Measurements from ENCODE around the gene HP.

HP gene

GRCh38 chr16:72083778-72084404 is 29.6 kb downstream of the HP start:
- 67% methylated on average over 3 of the region's 3 CpGs for WGBS
- H3K9me3 ChIP-seq (ENCODE audit: control insufficient read depth, low read length) = peaks cover 10% of the 10 kb centered on the region
- H3K4me1 ChIP-seq (ENCODE audit: control insufficient read depth, insufficient read depth, low read depth, low read length) = no peaks in the 10 kb centered on the region
- no peak overlapping the region for H3K9ac ChIP-seq (ENCODE audit: low read length)
- H2BK15ac ChIP-seq (ENCODE audit: low read depth, poor library complexity, severe bottlenecking) = no peak overlapping the region
- no peak overlapping the region for H3K4ac ChIP-seq (ENCODE audit: low read depth in 1 of 2, low read length in 2 of 2)
- H2BK12ac ChIP-seq (ENCODE audit: low read length in 2 of 2) = no peak overlapping the region
- H3K4me3 ChIP-seq (ENCODE audit: insufficient read depth in 1 of 2, low read depth in 1 of 2, low read length in 2 of 2) = no peak overlapping the region
- no peak overlapping the region for H2BK5ac ChIP-seq (ENCODE audit: low read depth, low read length, poor library complexity, severe bottlenecking)
- no peak overlapping the region for H4K91ac ChIP-seq (ENCODE audit: low read length)
- H3K4me2 ChIP-seq (ENCODE audit: low read length, poor library complexity, severe bottlenecking) = no peak overlapping the region
- H3K79me1 ChIP-seq (replicated peaks; ENCODE audit: low read length, poor library complexity, severe bottlenecking) = peaks cover 12% of the 10 kb centered on the region
- no peak overlapping the region for H2AFZ ChIP-seq (ENCODE audit: low read depth, low read length)
- no peak overlapping the region for H3K14ac ChIP-seq (ENCODE audit: low read length in 2 of 2)
- no peak overlapping the region for H4K8ac ChIP-seq (ENCODE audit: low read length)
- H3K36me3 ChIP-seq (ENCODE audit: control insufficient read depth in 1 of 2, insufficient read depth in 2 of 2, low read depth in 1 of 2, low read length in 2 of 2) = peaks cover 26 to 47% of the 10 kb centered on the region in 2 experiments
- H3K27me3 ChIP-seq (ENCODE audit: control insufficient read depth in 1 of 2, insufficient read depth in 1 of 2, low read length in 2 of 2) = no peaks in the 10 kb centered on the region
- no peak overlapping the region for H2BK120ac ChIP-seq (ENCODE audit: low read depth, low read length)
- no peak for DNase-seq
- no peak overlapping the region for H2AK5ac ChIP-seq (ENCODE audit: low read length, severe bottlenecking)
- no peak overlapping the region for H3K18ac ChIP-seq (ENCODE audit: low read depth in 1 of 2, low read length in 2 of 2)
- H3K27ac ChIP-seq (ENCODE audit: low read length, poor library complexity, severe bottlenecking) = no peak overlapping the region
- no peak overlapping the region for H3K23ac ChIP-seq (ENCODE audit: low read length in 2 of 2)

GRCh38 chr16:72084445-72084844 is 30.1 kb downstream of the HP start:
- no peak for DNase-seq
- peaks cover 17% of the 10 kb centered on the region for H3K79me1 ChIP-seq (replicated peaks; ENCODE audit: low read length, poor library complexity, severe bottlenecking)
- H3K9ac ChIP-seq (ENCODE audit: low read length) = no peak overlapping the region
- no peak overlapping the region for H4K8ac ChIP-seq (ENCODE audit: low read length)
- H3K4me2 ChIP-seq (ENCODE audit: low read length, poor library complexity, severe bottlenecking) = no peak overlapping the region
- no peak overlapping the region for H3K27ac ChIP-seq (ENCODE audit: low read length, poor library complexity, severe bottlenecking)
- no peak overlapping the region for H3K23ac ChIP-seq (ENCODE audit: low read length in 2 of 2)
- no peak overlapping the region for H3K18ac ChIP-seq (ENCODE audit: low read depth in 1 of 2, low read length in 2 of 2)
- H2BK12ac ChIP-seq (ENCODE audit: low read length in 2 of 2) = no peak overlapping the region
- H3K27me3 ChIP-seq (ENCODE audit: control insufficient read depth in 1 of 2, insufficient read depth in 1 of 2, low read length in 2 of 2) = no peaks in the 10 kb centered on the region
- H3K4me1 ChIP-seq (ENCODE audit: control insufficient read depth, insufficient read depth, low read depth, low read length) = no peaks in the 10 kb centered on the region
- H3K14ac ChIP-seq (ENCODE audit: low read length in 2 of 2) = no peak overlapping the region
- no peak overlapping the region for H2BK5ac ChIP-seq (ENCODE audit: low read depth, low read length, poor library complexity, severe bottlenecking)
- H2BK120ac ChIP-seq (ENCODE audit: low read depth, low read length) = no peak overlapping the region
- H2AK5ac ChIP-seq (ENCODE audit: low read length, severe bottlenecking) = no peak overlapping the region
- H3K4me3 ChIP-seq (ENCODE audit: insufficient read depth in 1 of 2, low read depth in 1 of 2, low read length in 2 of 2) = no peak overlapping the region
- H3K9me3 ChIP-seq (ENCODE audit: control insufficient read depth, low read length) = peaks cover 10% of the 10 kb centered on the region
- WGBS = over 99% methylated on average over 10 of the region's 10 CpGs
- H4K91ac ChIP-seq (ENCODE audit: low read length) = no peak overlapping the region
- no peak overlapping the region for H2BK15ac ChIP-seq (ENCODE audit: low read depth, poor library complexity, severe bottlenecking)
- H2AFZ ChIP-seq (ENCODE audit: low read depth, low read length) = no peak overlapping the region
- peaks cover 30 to 53% of the 10 kb centered on the region in 2 experiments for H3K36me3 ChIP-seq (ENCODE audit: control insufficient read depth in 1 of 2, insufficient read depth in 2 of 2, low read depth in 1 of 2, low read length in 2 of 2)
- H3K4ac ChIP-seq (ENCODE audit: low read depth in 1 of 2, low read length in 2 of 2) = no peak overlapping the region

GRCh38 chr16:72085002-72085401 is 30.7 kb downstream of the HP start:
- Histone ChIP-seq H3K4me1 (ENCODE audit: control insufficient read depth, insufficient read depth, low read depth, low read length) (no peaks in the 10 kb centered on the region), H2BK12ac (ENCODE audit: low read length in 2 of 2) (no peak overlapping the region), H2BK5ac (ENCODE audit: low read depth, low read length, poor library complexity, severe bottlenecking) (no peak overlapping the region), H4K8ac (ENCODE audit: low read length) (no peak overlapping the region), H3K27me3 (ENCODE audit: control insufficient read depth in 1 of 2, insufficient read depth in 1 of 2, low read length in 2 of 2) (no peaks in the 10 kb centered on the region), H3K36me3 (ENCODE audit: control insufficient read depth in 1 of 2, insufficient read depth in 2 of 2, low read depth in 1 of 2, low read length in 2 of 2) (peaks cover 33 to 58% of the 10 kb centered on the region in 2 experiments), H3K18ac (ENCODE audit: low read depth in 1 of 2, low read length in 2 of 2) (no peak overlapping the region), H3K23ac (ENCODE audit: low read length in 2 of 2) (no peak overlapping the region), H3K9ac (ENCODE audit: low read length) (no peak overlapping the region), H3K4me2 (ENCODE audit: low read length, poor library complexity, severe bottlenecking) (no peak overlapping the region), H2BK120ac (ENCODE audit: low read depth, low read length) (no peak overlapping the region), H2BK15ac (ENCODE audit: low read depth, poor library complexity, severe bottlenecking) (no peak overlapping the region), H2AFZ (ENCODE audit: low read depth, low read length) (no peak overlapping the region), H3K9me3 (ENCODE audit: control insufficient read depth, low read length) (peaks cover 10% of the 10 kb centered on the region), H2AK5ac (ENCODE audit: low read length, severe bottlenecking) (no peak overlapping the region), H3K27ac (ENCODE audit: low read length, poor library complexity, severe bottlenecking) (no peak overlapping the region), H3K14ac (ENCODE audit: low read length in 2 of 2) (no peak overlapping the region), H3K4ac (ENCODE audit: low read depth in 1 of 2, low read length in 2 of 2) (no peak overlapping the region), H3K4me3 (ENCODE audit: insufficient read depth in 1 of 2, low read depth in 1 of 2, low read length in 2 of 2) (no peak overlapping the region), H3K79me1 (replicated peaks; ENCODE audit: low read length, poor library complexity, severe bottlenecking) (peaks cover 21% of the 10 kb centered on the region), H4K91ac (ENCODE audit: low read length) (no peak overlapping the region)
- WGBS = 100% methylated on average over 2 of the region's 2 CpGs
- no peak for DNase-seq

GRCh38 chr16:72091217-72091616 is 36.9 kb downstream of the HP start:
- H3K79me1 ChIP-seq (replicated peaks; ENCODE audit: low read length, poor library complexity, severe bottlenecking) = peaks cover 28% of the 10 kb centered on the region
- peaks cover 19 to 47% of the 10 kb centered on the region in 2 experiments for H3K36me3 ChIP-seq (ENCODE audit: control insufficient read depth in 1 of 2, insufficient read depth in 2 of 2, low read depth in 1 of 2, low read length in 2 of 2)
- peak overlapping the region; percentile 27 to 56 for H2BK12ac ChIP-seq (ENCODE audit: low read length in 2 of 2)
- H4K8ac ChIP-seq (ENCODE audit: low read length) = peak overlapping the region; percentile 31
- DNase-seq = no peak
- no peak overlapping the region for H3K4me3 ChIP-seq (ENCODE audit: insufficient read depth in 1 of 2, low read depth in 1 of 2, low read length in 2 of 2)
- H3K27ac ChIP-seq (ENCODE audit: low read length, poor library complexity, severe bottlenecking) = no peak overlapping the region
- no peak overlapping the region for H3K14ac ChIP-seq (ENCODE audit: low read length in 2 of 2)
- no peak overlapping the region for H3K4ac ChIP-seq (ENCODE audit: low read depth in 1 of 2, low read length in 2 of 2)
- 76% methylated on average over 3 of the region's 3 CpGs for WGBS
- no peak overlapping the region for H2BK15ac ChIP-seq (ENCODE audit: low read depth, poor library complexity, severe bottlenecking)
- H3K9ac ChIP-seq (ENCODE audit: low read length) = peak overlapping the region; percentile 5
- H3K27me3 ChIP-seq (ENCODE audit: control insufficient read depth in 1 of 2, insufficient read depth in 1 of 2, low read length in 2 of 2) = no peaks in the 10 kb centered on the region
- no peak overlapping the region for H2AFZ ChIP-seq (ENCODE audit: low read depth, low read length)
- no peak overlapping the region for H2AK5ac ChIP-seq (ENCODE audit: low read length, severe bottlenecking)
- H3K23ac ChIP-seq (ENCODE audit: low read length in 2 of 2) = peak overlapping the region in 1 of 2 experiments; percentile 81
- H3K18ac ChIP-seq (ENCODE audit: low read depth in 1 of 2, low read length in 2 of 2) = no peak overlapping the region
- no peak overlapping the region for H4K91ac ChIP-seq (ENCODE audit: low read length)
- no peak overlapping the region for H2BK5ac ChIP-seq (ENCODE audit: low read depth, low read length, poor library complexity, severe bottlenecking)
- H3K9me3 ChIP-seq (ENCODE audit: control insufficient read depth, low read length) = no peaks in the 10 kb centered on the region
- H2BK120ac ChIP-seq (ENCODE audit: low read depth, low read length) = no peak overlapping the region
- H3K4me1 ChIP-seq (ENCODE audit: control insufficient read depth, insufficient read depth, low read depth, low read length) = peaks cover 3% of the 10 kb centered on the region
- peak overlapping the region; percentile 4 for H3K4me2 ChIP-seq (ENCODE audit: low read length, poor library complexity, severe bottlenecking)

Data from mesenchymal stem cell (in vitro differentiated cells and primary cell).